ENCODE results near the gene GARIN5B.
"Not testable (repeated sequence)": the region's sequence is repeated elsewhere in the genome, so short reads cannot be mapped to it uniquely, and the experiment has no call there.

DNA sequence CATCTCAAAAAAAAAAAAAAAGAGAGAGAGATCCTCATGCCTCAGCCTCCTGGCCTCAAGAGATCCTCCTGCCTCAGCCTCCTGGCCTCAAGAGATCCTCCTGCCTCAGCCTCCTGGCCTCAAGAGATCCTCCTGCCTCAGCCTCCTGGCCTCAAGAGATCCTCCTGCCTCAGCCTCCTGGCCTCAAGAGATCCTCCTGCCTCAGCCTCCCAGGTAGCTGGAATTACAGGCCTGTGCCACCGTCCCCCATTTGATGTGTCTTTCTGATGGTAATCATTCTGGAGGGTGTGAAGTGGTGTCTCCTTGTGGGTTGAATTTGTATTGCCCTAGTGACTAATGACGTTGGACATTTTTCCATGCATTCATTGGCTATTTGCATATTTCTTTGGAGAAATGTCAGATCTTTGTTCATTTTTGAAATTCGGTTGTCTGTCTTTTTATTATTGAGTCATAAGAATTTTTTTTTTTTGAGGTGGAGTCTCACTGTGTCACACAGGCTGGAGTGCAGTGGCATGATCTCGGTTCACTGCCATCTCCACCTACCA, 34.2 kb downstream of the GARIN5B start:
- not testable (repeated sequence) for TF ChIP-seq EZH2 (optimal IDR thresholded peaks at IDR 0.05; ENCODE audit: low read depth, low read length); CTCF (IDR thresholded peaks at IDR 0.05; ENCODE audit: low read length)
